Nephron progenitor cell (in vitro differentiated cells): ENCODE results near the gene MAF.

Experiments used
- DNase-seq: peaks from one replicate; pipeline ENCODE4 v3.0.0; 2021
- H3K27ac Mint-ChIP-seq: 2 replicates; pipeline ENCODE4 v1.8.0; 2021; ENCODE audit warnings: mild to moderate bottlenecking, moderate library complexity, mixed read lengths
- H3K27me3 Mint-ChIP-seq: 2 replicates; pipeline ENCODE4 v1.8.0; 2021; ENCODE audit warnings: mild to moderate bottlenecking, low read depth, mixed read lengths; ENCODE audit not compliant: poor library complexity
- H3K36me3 Mint-ChIP-seq: 2 replicates; pipeline ENCODE4 v1.8.0; 2021; ENCODE audit warnings: low read depth, mixed read lengths
- H3K4me1 Mint-ChIP-seq: 2 replicates; pipeline ENCODE4 v1.8.0; 2021; ENCODE audit warnings: mixed read lengths
- H3K4me3 Mint-ChIP-seq: 2 replicates; pipeline ENCODE4 v1.8.0; 2021; ENCODE audit warnings: mild to moderate bottlenecking, moderate library complexity, mixed read lengths
- H3K9me3 Mint-ChIP-seq: 2 replicates; pipeline ENCODE4 v1.8.0; 2021; ENCODE audit warnings: mild to moderate bottlenecking, moderate library complexity, mixed read lengths
- CTCF ChIP-seq: fragments of 200-600 bp; sonication (generic); IDR thresholded peaks from 2 replicates; pipeline ENCODE4 v1.5.0; 2021; ENCODE audit warnings: antibody characterized with exemption

Gene MAF

DNA sequence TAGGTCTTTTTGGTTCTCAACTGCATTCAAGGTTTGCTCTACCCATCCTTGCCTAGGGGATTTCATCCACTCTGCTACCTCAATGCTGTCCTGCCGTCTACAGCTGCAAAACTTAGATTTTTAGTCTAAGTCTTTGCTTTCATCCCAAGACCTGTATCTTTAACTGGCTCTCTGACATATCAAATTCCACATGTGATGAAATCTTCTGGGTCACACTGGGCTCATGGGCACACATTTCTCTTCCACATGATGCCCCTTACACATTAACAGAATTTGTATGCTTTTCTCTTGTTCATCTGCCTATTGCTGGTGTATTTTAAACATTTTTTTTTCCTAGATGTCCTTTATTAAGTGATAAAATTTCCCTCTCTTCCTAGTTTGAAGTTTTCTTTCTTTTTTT, 39.6 kb downstream of the MAF start:
- Mint-ChIP-seq H3K9me3 (peaks cover 8% of the 10 kb centered on the region), H3K36me3 (peaks cover 19% of the 10 kb centered on the region), H3K27ac (no peak overlapping the region), H3K4me3 (no peak overlapping the region), H3K4me1 (peaks cover 20% of the 10 kb centered on the region), H3K27me3 (no peaks in the 10 kb centered on the region)
- DNase-seq, result no peak
- TF ChIP-seq CTCF, result no peak

DNA sequence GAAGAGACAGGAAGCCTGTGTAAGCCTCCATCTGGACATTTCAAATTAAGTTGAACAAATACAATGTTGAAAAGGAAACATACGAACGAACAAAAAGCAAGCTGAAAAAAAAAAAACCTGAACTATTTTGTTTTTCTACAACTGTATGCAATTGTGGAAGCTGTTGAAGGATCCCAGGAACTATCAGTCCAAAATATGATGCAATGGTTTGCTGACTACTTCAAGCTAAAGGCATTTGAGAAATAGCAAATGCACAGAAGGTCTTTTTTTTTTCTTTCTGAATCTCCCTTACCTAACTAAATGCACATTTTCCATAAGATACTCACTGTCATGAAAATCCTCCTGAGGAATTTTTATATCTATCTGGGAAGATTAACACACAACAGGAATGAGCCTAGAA, 40.2 kb downstream of the MAF start:
- no peak overlapping the region for H3K4me3 Mint-ChIP-seq
- TF ChIP-seq CTCF, result no peak
- H3K27me3 Mint-ChIP-seq, result no peaks in the 10 kb centered on the region
- no peak overlapping the region for H3K27ac Mint-ChIP-seq
- DNase-seq, result no peak
- H3K36me3 Mint-ChIP-seq, result peaks cover 14% of the 10 kb centered on the region
- peaks cover 20% of the 10 kb centered on the region for H3K4me1 Mint-ChIP-seq
- peaks cover 12% of the 10 kb centered on the region for H3K9me3 Mint-ChIP-seq

- H3K9me3 Mint-ChIP-seq, result peaks cover 12% of the 10 kb centered on the region
- DNase-seq, result no peak
- H3K36me3 Mint-ChIP-seq, result peaks cover 14% of the 10 kb centered on the region
- no peak for TF ChIP-seq CTCF
- H3K4me3 Mint-ChIP-seq, result no peak overlapping the region
- no peak overlapping the region for H3K27ac Mint-ChIP-seq
- H3K27me3 Mint-ChIP-seq, result no peaks in the 10 kb centered on the region
- peaks cover 23% of the 10 kb centered on the region for H3K4me1 Mint-ChIP-seq
These were observed 41.0 kb downstream of the MAF start for GRCh38 chr16:79559532-79559931.

DNA sequence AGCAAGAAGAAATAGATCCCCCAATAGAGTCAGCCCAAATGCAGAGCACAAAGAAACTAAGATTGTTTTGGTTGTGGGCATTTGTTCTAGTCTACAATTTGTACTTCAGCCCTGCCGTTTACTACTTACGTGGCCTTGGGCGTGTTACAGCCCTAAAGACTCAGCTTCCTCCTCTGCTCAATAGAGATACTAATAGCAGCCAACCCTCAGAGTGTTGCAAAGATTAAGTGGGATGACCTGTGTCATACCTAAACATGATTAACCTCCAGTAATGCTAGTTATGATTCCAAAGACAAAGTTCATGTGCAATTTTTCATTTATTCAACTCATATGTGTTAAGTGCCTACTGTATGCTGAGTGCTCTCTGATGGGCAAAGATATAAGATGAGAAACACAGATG, 43.1 kb downstream of the MAF start:
- TF ChIP-seq CTCF, result no peak
- Mint-ChIP-seq H3K27me3 (no peaks in the 10 kb centered on the region), H3K27ac (no peak overlapping the region), H3K36me3 (peaks cover 14% of the 10 kb centered on the region), H3K9me3 (peaks cover 12% of the 10 kb centered on the region), H3K4me1 (peaks cover 7% of the 10 kb centered on the region), H3K4me3 (no peak overlapping the region)
- DNase-seq, result no peak

DNA sequence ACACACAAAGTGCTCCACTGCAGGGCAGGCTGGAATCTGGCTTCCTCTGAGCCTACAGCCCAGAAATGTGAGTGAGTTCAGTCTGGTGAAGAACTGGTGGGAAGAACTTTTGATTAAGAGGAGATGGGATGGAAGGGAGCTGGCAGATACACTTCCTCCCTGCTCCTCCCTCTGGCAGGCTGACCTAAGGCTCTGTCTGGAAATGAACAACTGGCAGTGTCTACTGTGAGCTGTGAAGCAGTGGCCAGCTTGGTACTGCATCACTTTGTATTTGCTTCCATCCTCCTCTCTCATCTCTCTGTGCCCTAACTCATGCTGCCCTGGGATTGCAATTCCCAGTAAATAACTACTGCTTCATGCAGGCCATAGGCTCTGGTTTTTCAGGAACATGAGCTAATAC, 45.6 kb downstream of the MAF start:
- peaks cover 12% of the 10 kb centered on the region for H3K9me3 Mint-ChIP-seq
- peaks cover 14% of the 10 kb centered on the region for H3K36me3 Mint-ChIP-seq
- H3K27me3 Mint-ChIP-seq, result peaks cover 6% of the 10 kb centered on the region
- no peak overlapping the region for H3K4me3 Mint-ChIP-seq
- H3K27ac Mint-ChIP-seq, result no peak overlapping the region
- DNase-seq, result no peak
- H3K4me1 Mint-ChIP-seq, result peaks cover 7% of the 10 kb centered on the region
- TF ChIP-seq CTCF, result no peak

DNA sequence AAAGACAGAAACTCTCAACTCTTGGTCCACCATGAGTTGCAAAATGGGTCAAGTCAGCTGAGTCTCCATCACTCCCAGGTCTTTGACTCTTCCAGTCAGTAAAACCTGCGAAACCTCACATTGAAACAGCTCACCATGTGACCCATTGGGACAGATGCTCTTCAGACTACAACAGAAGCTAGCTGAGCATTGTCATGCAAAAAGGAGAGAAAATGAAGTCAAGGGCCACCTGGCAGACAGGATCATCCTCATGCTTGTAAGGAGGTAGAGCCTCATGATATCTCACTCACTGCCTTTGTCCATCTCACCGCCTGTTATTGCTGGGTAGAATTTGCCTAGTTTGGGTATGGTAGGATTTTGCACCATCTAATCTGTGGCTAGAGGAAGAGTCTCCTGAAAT, 50.2 kb downstream of the MAF start:
- Mint-ChIP-seq H3K36me3 (no peaks in the 10 kb centered on the region), H3K27ac (no peak overlapping the region), H3K27me3 (peaks cover 6% of the 10 kb centered on the region), H3K9me3 (no peaks in the 10 kb centered on the region), H3K4me1 (peaks cover 7% of the 10 kb centered on the region), H3K4me3 (no peak overlapping the region)
- DNase-seq, result no peak
- TF ChIP-seq CTCF, result no peak
